ENCODE data around the gene SLC39A2.
"Not testable (repeated sequence)": the region's sequence is repeated elsewhere in the genome, so short reads cannot be mapped to it uniquely, and the experiment has no call there.

Gene SLC39A2

DNA sequence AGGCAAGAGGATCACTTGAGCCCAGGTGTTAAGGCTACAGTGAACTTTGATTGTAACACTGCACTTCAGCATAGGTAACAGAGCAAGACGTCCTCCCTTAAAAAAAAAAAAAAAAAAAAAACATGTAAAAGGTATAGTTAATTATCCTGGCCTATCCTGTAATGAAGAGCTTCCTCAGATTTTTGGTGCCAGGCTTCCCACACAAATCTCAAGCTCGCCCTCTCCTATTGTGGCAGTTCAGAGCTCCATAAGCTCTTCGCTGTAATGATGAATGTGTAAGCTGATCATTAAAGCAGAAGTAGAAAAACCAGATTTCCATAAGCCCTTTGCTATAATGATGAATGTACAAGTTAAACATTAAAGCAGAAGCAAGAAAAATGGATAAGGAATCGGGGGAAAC lies 2.0 kb upstream of the SLC39A2 start:
- no peak for DNase-seq (ENCODE audit: low spot score)

DNA sequence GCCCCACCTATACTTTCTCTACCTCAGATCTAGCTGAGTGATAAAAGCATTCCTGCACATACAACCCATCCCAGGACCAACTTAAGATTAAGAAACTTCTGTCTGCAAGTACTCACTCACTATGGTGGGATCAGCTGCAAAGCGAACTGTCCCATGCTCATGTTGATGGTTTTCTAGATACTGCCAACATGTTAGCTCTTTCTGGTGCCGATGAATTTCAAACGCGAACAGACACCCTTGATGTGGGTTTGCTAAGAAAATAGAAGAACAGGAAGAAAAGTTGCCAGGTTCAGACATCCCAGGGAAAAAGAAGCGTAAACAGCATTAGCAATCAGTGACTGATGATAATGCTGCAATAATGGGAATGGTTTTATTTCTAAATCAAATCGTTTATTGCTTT lies 1.5 kb upstream of the SLC39A2 start:
- no peak for DNase-seq (ENCODE audit: low spot score)

DNA sequence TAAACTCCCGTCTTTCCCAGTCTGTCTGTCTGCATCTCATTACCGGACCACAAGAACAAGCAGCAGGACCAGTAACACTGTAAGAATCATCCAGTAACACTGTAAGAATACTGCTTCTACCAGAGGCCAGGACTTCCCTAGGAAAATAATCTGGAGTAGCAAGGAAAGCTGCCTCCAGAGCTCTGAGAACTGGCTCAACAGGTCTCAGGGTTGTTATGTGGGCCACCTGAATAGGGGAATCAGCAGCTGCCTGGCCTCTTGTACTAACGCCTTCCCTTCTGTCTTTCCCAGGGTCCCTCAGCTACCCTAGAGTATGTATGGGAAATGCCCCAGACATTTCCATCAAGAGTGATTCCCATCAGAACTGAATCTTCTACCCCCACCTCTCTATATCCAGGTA lies 954 bp upstream of the SLC39A2 start:
- no peak for DNase-seq (ENCODE audit: low spot score)

DNA sequence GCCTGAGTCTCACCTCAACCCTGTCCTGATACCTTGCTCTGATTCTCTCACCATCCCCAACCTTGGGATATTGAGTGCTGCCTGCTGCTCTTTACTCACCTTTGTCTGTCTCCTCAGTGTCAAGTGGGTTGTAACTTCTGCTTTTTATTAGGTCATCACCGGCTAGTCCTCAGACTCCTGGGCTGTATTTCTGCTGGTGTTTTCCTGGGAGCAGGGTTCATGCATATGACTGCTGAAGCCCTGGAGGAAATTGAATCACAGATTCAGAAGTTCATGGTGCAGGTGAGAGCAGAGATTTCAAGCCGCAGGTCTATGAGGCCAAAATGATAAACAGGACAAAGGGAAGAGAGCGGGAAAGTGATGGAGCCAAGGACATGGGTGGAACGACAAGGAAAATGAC lies 498 bp downstream of the SLC39A2 start:
- DNase-seq (ENCODE audit: low spot score), result no peak

DNA sequence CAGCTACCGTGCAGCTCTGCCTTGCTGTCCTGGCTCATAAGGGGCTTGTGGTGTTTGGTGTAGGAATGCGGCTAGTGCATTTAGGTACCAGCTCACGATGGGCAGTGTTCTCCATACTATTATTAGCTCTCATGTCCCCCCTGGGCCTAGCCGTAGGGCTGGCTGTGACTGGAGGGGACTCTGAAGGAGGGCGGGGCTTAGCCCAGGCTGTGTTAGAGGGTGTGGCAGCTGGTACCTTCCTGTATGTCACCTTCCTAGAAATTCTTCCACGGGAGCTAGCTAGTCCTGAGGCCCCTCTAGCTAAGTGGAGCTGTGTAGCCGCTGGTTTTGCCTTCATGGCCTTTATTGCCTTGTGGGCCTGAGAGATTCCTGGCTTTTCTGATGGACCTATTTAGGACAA lies 2.1 kb downstream of the SLC39A2 start:
- no peak for DNase-seq (ENCODE audit: low spot score)

DNA sequence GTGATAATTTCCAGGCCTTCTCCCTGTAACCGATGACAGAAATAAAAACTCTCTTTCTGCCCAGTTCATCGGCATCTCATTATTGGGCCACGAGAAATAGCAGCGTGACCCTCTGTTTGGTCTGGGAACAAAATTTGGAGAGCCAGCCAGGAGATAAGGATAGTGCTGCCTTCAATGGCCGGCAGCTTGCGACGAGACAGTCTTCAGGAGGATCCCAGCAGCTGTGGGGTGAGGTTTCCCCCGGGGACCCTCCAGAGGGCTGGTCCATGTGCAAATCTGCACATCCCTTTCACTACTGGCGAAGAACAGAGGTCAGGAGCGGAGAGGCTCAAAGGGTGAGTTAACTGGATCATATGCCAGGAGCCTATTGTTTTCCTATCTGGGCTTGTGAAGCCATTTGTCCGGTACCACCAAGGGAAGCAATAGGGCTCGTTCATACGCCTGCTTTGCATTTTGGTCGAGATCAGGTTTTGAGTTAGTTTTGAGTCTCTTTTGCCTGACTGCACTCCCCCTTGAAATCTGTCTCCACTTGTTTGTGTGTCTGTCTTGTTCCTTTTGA lies 4.8 kb downstream of the SLC39A2 start:
- no peak for DNase-seq (ENCODE audit: low spot score)

DNA sequence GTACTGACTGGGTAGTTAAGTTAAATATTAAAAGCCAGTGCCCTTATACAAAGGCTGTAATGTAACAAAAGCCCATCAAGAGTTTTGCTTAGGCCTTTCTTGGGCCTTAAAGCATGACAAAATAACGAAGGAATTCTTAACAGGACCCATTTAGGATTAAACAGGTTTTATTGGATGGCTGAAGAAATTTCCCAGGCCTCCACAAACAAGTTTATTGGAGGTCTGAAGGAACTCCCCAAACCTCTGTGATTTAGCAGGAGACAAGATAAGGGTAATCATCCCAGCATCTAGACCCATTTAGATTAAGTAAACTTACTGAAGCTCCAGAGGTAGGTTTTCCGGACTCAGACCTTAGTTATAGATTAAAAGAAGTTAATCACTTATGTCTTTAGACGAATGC lies 10.6 kb downstream of the SLC39A2 start:
- DNase-seq (ENCODE audit: low spot score), result not testable (repeated sequence)

DNA sequence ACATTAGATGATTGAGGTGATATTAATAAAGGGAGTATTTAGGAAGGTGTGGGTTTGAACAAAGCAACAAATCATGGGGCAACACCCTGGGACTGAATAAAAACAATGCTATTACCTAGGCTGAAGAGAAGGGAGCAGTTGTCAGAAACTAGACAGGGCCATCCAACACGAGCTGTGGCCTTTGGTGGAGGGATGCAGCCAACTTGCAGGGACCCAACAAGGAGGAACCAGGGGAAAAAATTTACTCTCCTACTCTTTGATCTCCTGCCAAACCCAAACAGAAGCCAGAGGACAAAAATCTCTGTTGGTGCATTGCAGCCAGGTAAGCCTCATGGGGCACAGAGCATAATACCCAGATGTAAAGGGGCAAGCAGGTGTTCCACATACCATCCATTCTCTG lies 12.0 kb downstream of the SLC39A2 start:
- no peak for DNase-seq (ENCODE audit: low spot score)

DNA sequence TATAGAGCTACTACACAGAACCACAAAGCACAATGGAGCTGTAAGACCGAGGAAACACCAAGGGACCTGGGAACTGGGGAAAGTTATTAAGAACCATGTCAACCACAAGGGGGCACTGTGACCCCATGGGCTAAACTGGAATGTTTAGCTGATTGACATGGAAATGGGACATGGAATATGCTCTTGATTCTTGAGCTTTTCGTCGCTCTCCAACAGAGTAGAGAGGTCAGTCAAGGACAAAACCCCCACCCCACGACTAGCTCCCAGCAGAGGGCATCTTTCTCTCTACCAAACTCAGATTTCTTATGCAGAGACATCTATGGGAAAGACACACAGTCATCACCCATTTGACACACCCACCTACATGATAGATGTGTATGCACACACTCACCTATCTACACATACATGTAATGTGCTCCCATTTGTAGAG lies 15.7 kb downstream of the SLC39A2 start:
- peak; percentile 81 for DNase-seq (ENCODE audit: low spot score)

DNA sequence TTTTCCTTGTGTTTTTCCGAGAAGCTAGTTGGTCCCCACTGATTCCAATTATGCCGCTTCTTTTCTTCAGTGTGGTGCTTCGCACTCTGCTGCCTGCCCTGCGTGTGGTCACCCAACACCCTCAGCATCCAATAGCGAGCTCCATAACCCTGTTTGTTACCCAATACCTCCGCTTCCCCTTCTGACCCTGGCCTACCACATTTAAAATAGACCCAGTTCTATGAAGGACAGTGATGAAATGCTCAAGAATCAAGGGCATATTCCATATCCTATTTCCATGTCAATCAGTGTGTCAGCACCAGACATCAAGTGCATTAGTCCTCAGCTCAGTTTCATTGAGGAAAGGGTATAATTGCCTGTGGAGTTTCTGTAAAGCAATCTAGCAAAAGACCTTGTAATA lies 16.2 kb downstream of the SLC39A2 start:
- no peak for DNase-seq (ENCODE audit: low spot score)

DNA sequence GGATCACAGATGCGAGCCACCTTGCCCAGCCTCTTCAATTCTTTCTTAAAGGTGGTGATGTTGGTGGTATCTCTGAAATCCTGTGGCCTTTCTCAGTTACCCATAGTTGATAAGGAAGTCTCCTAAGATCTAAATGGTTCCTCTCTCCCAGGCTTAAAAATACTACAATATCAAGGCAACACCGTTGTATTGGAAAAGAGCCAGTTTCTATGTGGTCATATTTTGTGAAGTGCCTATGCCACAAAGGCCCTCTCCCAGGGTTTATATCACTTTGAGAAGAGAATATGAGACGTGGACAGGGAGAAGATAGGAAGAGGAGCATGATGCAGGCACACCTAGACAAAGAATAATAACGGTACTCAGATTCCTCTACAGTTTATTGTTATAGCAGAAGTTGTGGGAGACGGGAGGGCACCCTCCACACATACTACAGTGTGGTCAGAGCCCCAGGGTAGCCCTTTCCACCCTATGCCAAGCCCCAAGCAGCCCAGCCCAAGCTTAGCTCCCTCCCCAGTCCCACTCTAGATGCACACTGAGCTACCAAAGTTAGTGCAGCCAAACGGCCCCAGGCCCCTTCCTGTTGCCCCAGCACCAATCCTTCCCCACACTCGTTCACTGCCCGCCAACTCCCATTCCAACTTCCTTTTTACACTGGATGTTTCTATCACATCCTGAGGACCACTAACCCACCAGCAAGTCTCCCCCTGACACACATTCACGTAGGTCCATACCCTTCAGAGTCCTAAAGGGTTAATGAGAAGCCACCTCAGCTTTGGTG lies 17.5 kb downstream of the SLC39A2 start:
- DNase-seq (ENCODE audit: low spot score), result no peak

DNA sequence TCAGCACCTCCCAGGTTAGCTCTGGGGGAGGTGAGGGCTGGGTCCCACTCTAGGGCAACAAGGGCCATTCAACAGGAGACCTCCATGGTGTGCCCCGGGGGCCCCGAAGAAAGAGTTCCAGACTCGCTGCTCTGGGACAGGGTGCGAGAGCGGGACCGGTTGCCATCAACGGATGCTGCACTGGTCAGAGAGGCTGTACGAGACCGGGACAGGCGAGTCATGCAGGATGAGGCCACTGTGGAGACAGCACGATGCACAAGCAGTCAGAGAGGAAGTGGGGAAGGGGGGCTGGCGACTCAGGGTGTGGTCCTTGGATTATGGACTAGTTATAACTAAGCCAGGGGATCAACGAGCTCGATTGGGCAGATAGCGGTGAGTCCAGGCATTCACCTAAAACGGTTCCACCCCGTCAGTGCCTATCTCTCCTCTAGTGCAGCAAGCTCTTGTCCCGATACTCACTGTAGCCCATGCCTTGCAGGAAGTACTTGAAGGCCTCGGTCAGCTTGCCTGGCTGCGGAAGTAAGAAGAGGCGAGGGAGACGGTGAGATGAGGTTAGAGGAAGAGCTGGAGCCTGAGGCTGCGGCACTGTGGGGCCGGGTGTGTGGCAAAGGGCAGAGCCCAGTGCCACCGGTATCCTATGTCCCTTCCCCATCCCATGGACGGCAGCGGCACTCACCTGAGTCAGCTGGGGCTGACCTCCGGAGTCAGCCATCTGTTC lies 18.6 kb downstream of the SLC39A2 start:
- DNase-seq (ENCODE audit: low spot score), result no peak

DNA sequence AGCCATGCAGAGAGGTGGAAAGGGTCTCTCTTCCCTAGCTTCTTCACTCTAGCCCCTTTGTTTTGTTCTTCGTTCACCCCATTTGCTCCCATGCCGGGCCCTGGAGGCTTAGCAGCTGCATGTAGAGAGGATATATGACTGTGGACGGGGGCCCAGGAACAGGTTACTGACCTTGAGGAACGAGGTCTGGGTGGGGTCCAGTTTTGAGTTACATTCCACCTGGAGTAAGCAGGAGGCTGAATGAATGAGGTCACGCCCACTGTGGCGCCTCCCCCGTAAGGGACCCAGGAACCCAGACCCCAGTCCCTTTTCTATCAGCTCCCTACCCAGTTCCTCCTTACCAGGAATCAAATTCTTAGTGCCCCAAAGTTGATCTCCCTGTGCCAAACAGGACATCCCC lies 19.2 kb downstream of the SLC39A2 start:
- no peak for DNase-seq (ENCODE audit: low spot score)

DNA sequence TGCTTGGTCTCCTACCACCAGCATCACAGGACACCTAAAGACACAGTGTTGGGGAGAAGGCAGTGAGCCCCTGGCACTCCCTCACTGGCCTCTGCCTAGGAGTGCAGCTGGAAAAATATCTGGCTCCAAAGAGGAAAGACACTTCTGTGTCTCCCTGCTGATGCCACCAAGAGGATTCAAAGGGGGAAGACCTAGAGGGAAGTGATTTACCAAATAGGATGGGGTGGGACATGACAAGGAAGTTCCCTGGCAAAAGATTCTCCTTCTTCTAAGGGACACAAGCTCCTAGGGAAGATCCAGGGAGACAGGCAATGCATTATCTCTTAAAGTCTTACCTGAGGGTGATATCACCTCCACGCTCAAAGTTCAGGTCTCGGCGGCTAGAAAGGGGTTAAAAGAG lies 19.7 kb downstream of the SLC39A2 start:
- DNase-seq (ENCODE audit: low spot score), result no peak

DNA sequence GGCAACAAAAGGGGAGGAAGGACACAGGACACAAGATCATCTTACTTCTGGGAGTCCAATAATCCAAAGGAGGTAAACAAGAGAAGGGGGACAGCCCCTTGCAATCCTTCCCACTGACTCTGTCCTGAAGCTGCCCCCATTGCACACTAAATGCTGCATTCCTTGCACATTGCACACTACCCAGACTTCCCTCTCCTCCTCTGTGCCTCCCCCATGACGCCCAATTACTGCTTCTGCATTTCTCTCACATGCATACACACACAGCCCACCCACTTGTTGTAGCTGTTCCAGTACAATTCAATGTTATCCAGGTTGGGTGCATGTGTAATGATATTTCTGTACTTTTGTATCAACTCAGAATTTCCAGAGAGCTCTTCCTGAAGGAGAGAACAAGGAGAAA lies 20.3 kb downstream of the SLC39A2 start:
- DNase-seq (ENCODE audit: low spot score), result no peak

DNA sequence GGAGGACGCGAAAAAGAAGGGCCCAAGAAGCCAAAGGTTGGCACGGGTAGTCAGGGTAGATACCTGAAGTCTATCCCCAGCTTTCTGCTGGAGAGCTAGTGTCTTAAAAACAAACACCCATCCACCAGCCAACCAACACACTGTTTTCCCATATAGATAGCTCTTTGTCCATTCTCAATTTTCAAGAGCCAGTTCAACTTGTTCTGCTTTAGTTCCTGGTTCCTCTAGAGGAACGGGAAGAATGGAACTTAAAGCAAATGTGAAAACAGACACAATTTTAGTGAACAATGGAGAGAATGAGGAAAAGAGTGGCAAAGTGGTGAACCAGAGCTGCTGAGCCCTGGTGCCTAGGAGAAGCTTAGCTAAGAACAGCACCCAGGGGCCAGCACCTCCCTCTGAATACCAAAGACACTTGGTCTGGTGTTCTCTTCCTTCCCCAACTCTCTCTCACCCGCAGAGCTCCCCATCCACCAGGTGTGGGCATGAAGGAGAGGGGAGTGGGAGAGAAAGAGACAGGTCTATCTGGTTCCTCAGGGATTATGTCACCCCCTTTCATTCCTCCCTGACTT lies 22.0 kb downstream of the SLC39A2 start:
- DNase-seq (ENCODE audit: low spot score), result no peak

DNA sequence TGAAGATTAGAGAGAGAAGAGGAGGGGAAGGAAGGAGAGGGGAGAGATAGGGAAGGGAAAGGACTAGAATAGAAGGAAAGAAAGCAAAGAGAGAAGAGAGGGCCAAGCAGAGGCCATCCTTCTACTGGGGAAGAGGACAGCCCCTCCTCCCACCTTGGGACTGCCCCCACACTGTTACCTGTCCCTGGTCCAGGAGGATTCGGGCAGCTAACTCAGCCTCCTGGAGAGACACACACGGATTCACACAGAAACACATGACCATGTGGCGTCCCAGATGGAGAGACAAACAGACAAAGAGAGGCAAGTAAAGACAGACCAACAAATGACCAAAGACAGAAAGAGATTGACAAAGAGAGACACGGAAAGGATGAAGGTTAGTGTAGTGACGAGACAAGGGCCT lies 23.6 kb downstream of the SLC39A2 start:
- DNase-seq (ENCODE audit: low spot score), result no peak

DNA sequence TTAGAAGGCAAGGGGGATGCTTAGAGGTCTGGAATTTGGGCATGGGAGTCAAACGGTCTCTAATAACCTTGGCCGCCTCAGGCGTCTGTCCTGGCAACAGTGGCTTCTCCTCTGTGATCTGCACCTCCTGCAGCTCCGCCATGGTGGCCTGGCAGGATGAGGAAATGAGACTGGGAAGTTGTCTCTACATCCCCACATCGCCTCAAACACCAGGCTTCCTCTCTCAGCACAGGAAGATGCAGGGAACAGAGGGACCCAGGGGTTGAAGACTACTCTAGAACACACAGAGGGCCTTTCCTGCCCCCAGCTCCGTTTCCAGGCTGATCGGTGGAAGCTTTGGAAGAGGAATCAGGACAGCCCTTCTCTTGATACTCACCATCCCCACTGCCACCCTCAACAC lies 24.1 kb downstream of the SLC39A2 start:
- no peak for DNase-seq (ENCODE audit: low spot score)

DNA sequence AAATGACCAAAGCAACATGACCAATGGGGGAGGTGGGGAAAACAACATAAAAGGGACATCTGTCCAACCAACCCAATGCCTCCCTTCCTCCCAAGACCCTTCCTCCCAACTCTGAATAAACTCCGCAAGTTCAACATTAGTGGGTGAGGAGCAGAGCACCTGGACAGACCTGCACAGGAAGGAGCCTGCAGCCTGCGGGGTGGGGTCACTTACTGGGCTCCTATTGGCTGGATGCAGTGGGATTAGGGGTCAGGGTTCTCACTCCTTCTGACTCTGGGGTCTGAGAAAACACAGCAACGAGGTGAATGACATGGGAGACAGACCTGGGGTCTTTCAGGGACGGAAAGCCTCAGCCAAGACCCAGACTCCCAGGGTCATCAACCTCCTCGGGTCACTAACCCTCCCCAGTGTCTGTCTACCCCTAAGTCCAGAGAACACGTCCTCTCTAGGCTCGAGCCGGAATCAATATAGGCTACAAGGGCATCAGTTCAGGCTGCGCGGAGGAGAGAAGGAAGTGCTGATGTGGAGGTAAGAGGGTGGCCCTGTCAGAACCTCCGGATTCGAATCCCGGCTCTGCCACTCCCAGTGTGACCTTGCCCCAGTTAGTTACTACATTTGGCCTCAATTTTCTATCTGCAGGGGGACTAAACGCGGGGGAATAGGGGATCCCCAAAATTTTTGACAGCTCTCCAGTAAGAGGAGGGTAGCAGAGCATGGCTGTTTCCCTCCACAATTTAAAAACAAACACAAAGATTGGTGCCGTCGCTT lies 24.9 kb downstream of the SLC39A2 start:
- DNase-seq (ENCODE audit: low spot score), result no peak

DNA sequence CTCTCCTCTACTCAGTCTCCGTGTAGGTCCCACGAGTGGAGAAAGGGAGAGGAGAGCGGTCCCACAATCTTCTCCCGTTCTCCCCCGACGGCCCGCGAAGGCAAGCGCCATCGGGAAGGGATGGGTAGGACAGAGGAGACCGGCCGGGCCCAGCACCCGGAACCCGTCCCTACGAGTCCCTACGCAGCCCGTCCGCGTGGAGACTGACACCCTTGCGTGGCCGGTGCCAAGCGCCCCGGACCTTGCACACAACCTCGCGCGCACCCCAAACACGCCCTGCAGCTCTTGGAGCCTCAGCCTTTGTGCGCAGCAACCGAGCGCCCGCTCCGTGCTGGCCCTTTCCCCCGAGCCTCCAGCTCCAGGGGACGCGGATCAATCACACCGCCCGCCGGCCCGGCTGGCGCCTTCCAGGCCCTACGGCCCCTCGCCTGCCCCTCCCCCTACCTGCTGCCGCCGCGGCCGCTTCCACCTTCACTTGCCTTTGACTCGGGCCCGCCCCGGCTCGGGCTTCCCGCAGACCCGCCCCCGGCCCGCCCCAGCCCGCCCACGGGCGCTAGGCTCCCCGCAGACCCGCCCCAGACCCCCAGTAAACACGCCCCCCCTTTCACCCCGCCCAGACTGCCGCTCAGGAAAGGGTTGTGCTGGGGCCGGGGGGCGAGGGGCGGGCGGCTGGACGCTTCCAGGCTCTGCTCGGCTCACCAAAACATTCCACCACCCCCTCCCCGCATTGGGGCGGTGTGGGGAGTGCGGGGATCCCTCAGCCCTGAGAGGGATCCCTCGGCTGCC lies 25.7 kb downstream of the SLC39A2 start, which contains the start of gene NDRG2:
Gene NDRG2, minus strand, starts transcription at position 477 of the 786 bp plus-strand sequence. CDS start 1,746 bp downstream, outside the sequence.
- DNase-seq (ENCODE audit: low spot score), result peak; percentile 98
